Retinal pigment epithelial cell (primary cell): ENCODE measurements around the gene MCM9.
"Not testable (repeated sequence)": the region's sequence is repeated elsewhere in the genome, so short reads cannot be mapped to it uniquely, and the experiment has no call there.

Experiments
- DNase-seq: peaks from one replicate; pipeline ENCODE4 v3.0.0-alpha.2; 2010; ENCODE audit warnings: low read depth
- H3K4me3 ChIP-seq: 2 replicates; pipeline ENCODE4 v1.5.1; 2011; ENCODE audit warnings: mild to moderate bottlenecking, low read length, control low read depth, moderate library complexity
- TF ChIP-seq, protein P1 (sequence below): conservative IDR thresholded peaks from 2 replicates; pipeline ENCODE4 v1.5.1; 2011; ENCODE audit warnings: low read depth, low read length, control low read depth, inconsistent platforms

The MCM9 gene

GRCh38 chr6:118810420-118811027, 124.4 kb downstream of the MCM9 start:
- TF ChIP-seq, protein P1, sequence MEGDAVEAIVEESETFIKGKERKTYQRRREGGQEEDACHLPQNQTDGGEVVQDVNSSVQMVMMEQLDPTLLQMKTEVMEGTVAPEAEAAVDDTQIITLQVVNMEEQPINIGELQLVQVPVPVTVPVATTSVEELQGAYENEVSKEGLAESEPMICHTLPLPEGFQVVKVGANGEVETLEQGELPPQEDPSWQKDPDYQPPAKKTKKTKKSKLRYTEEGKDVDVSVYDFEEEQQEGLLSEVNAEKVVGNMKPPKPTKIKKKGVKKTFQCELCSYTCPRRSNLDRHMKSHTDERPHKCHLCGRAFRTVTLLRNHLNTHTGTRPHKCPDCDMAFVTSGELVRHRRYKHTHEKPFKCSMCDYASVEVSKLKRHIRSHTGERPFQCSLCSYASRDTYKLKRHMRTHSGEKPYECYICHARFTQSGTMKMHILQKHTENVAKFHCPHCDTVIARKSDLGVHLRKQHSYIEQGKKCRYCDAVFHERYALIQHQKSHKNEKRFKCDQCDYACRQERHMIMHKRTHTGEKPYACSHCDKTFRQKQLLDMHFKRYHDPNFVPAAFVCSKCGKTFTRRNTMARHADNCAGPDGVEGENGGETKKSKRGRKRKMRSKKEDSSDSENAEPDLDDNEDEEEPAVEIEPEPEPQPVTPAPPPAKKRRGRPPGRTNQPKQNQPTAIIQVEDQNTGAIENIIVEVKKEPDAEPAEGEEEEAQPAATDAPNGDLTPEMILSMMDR: no peak
- H3K4me3 ChIP-seq: no peak overlapping the region
- DNase-seq: no peak

GRCh38 chr6:118808793-118809638, 125.9 kb downstream of the MCM9 start:
- DNase-seq: no peak

GRCh38 chr6:118804091-118804490, 130.9 kb downstream of the MCM9 start:
- DNase-seq: no peak
- TF ChIP-seq, protein P1: no peak
- no peak overlapping the region for H3K4me3 ChIP-seq

More at GRCh38 chr6:118808793-118809638, 125.9 kb downstream of the MCM9 start:
- no peak overlapping the region for H3K4me3 ChIP-seq
- TF ChIP-seq, protein P1: no peak

DNA sequence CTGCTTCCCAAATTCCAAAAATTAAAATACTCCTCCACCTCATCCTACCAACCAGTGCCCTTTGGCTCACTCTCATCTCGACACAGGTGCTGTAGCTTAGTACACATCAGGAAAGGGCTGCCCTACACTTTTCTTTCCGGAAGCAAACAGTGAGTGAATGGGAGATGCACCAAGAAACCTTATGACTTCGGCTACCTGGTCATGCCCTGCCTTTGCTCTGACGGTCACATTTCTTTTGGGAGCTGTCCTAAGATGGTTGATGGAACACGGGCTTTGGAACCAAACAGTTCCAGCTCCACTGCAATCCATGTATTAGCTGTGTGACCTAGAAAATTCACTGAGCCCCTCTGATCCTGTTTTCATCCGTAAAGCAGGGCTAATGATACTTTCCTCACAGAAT, 133.7 kb downstream of the MCM9 start:
- no peak for DNase-seq
- TF ChIP-seq, protein P1: no peak
- H3K4me3 ChIP-seq: no peak overlapping the region

- H3K4me3 ChIP-seq: peak overlapping the region; percentile 12
- DNase-seq: peak; percentile 47
- TF ChIP-seq, protein P1: peak; percentile 96
Measured at GRCh38 chr6:118800394-118801071, 134.4 kb downstream of the MCM9 start.

DNA sequence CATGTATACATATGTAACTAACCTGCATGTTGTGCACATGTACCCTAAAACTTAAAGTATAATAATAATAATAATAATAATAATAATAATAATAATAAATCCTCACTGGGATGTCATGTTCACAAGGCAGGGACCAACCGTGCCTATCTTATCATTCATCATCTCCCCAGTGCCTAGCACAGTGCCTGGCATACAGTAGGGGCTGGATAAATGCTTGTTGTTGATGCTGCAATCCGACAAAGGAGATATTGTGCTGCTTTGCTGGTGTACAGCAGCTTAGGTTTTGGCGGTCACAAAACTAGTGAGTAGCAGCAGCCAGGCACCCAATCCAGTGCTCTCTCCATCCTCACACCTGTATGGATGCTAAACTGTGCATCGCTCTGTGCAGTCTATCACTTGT, 135.1 kb downstream of the MCM9 start:
- TF ChIP-seq, protein P1: no peak
- H3K4me3 ChIP-seq: no peak overlapping the region
- no peak for DNase-seq

- not testable (repeated sequence) for DNase-seq
Measured at GRCh38 chr6:118796548-118796947, 138.4 kb downstream of the MCM9 start.

More at GRCh38 chr6:118796548-118796947, 138.4 kb downstream of the MCM9 start:
- H3K4me3 ChIP-seq: not testable (repeated sequence)
